GM18502 (cell line): ENCODE data around the gene CTSG.
"Not testable (repeated sequence)": the region's sequence is repeated elsewhere in the genome, so short reads cannot be mapped to it uniquely, and the experiment has no call there.

ENCODE experiments used
- ATAC-seq: cut with Tn5 transposase; IDR thresholded peaks from one replicate; pipeline ENCODE4 v1.9.1; 2021; ENCODE audit warnings: mild to moderate bottlenecking; ENCODE audit not compliant: unreplicated experiment, poor library complexity

CTSG gene

DNA sequence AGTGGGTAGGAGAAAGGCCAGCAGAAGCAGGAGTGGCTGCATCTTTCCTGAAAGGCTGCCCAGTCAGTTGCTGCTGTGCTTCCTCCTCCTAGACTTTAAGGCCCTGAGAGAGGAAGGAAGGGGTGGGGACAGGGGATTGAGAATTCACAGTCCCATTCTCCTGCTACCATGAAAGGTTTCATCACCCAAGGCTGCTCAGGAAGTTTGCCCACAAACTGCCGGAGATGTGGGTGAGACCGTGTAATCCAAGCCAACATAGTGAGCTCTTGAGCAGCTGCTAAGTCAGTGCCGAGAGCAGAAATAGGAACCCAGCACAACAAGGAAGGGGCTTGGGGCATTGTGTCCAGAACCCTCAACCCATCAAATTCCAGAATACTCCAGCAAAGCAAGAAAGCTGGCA, at the start of gene CTSG:
Gene CTSG, minus strand, starts transcription at position 69 of the 400 bp plus-strand sequence. Its CDS starts 27 bp downstream, at position 42.
- no peak for ATAC-seq

GRCh38 chr14:24613747-24614146, 37.7 kb upstream of the CTSG start:
- no peak for ATAC-seq

DNA sequence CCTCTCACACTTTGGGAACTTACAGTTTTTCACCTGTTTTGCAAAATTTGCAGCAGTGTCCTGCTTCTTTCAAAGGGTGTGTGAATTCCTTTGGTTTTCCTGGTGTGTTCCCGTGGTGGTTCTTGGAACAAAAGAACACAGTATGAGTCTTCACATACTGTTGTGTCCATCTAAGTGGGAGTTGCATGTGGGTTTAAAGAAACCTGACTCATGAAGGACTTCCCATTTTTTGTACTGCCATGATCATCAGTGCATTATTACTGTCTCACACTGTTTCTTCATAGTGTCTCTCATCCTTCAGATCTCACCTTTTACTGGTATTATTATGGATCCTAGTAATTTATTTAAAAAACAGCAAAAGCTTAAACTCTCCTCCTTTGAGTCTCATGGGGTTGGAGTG, 37.2 kb upstream of the CTSG start:
- no peak for ATAC-seq

DNA sequence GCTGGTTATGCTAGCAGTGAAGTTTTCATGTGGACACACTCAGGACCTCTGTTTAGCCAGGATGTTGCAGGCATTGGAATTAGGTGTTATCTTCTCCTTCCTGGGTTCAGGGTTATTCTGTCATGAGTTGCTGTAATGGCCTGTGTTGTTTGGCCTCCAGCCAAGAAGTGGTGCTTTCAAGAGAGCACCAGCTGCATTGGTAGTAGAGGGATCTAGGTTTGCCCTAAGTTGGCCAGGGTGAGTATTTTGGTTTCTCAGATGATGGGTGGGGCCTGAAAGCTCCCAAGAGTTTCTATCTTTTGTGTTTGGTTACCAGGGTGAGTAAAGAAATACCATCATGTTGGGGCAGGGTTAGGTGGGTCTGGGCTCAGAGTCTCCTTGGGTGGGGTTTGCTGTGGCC, 36.1 kb upstream of the CTSG start:
- no peak for ATAC-seq

GRCh38 chr14:24609655-24610344, 33.8 kb upstream of the CTSG start, which contains the start of gene GZMH:
Gene GZMH, minus strand, starts transcription at chr14:24609685. Its CDS starts 72 bp downstream, at chr14:24609613.
- ATAC-seq, result peak; percentile 54

GRCh38 chr14:24607635-24608514, 31.8 kb upstream of the CTSG start:
- no peak for ATAC-seq

DNA sequence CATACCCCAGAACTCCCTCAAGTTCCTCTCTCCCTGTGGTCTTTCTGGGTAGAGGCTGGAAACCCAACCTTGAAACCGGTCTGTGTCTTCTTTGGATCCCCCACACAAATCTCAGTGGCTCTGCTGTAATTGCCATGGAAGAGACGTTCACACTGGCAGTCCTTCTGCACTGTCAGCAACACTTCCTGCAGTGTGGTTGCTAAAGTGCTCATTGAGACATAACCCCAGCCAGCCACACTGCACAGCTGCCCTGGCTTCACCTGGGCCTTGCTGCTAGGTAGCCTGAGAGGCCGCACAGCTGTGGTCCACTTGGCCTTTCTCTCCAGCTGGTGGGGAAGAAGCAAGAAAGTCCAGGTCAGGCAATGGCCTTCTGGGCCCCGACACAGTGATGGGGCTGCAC, 31.0 kb upstream of the CTSG start:
- ATAC-seq, result no peak

DNA sequence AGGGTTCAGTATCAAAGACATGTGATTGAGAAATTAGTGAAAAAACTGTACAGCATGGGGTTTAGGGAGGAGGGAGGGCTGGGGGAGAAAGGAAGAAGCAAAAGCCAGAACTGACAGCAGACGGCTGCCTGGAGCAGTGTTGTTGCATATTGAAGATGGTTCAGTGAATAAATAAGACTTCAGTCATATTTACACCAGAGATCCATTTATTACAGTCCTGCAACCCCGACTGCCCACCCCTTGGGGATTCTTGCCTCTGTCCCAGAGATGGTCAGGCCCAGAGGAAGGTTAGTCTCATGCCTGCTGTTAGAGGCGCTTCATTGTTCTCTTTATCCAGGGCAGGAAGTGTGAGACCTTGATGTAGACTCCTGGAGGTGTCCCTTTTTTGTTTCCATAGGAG, 30.2 kb upstream of the CTSG start:
- ATAC-seq, result no peak

GRCh38 chr14:24605435-24606190, 29.6 kb upstream of the CTSG start:
- peak; percentile 87 for ATAC-seq

DNA sequence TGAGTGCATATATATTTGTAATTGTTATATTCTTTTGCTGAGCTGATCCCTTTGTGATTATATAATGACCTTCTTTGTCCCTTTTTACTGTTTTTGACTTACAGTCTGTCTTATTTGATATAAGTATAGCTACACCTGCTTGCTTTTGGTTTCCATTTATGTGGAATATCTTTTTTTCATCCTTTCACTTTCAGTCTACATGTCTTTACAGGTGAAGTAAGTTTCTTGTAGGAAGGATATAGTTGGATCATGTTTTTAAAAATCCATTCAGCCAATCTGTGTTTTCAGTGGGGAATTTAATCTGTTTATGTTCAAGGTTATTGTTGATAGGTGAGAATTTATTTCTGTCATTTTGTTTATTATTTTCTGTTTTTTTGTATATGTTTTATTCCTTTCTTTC, 21.4 kb upstream of the CTSG start:
- no peak for ATAC-seq

DNA sequence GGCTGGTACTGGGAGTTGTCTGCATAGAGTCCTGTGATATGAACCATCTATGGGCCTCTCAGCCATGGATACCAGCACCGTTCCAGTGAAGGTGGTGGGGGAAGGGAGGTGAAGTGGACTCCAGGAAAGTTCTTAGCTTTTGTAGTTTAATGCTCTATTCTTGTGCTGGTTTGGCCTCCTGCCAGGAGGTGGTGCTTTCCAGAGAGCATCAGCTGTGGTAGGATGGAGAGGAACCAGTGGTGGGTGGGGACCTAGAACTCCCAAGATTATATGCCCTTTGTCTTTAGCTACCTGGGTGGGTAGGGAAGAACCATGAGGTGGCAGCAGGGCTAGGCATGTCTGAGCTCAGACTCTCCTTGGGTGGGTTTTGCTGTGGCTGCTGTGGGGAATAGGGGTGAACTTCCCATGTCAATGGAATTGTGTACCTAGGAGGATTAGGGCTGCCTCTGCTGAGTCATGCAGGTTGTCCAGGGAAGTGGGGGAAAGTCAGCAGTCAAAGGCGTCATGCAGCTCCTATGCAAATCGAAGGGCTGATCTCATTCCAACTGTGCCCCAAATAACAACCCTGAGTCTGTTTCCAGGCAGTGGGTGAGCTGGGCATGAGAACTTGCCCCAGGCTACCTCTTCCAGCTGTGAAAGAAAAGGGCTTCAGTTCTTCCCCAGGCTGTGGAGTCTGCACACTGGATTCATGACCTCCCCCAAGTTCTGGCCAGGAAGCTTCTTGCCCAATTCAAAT, 19.2 kb upstream of the CTSG start:
- ATAC-seq, result no peak

DNA sequence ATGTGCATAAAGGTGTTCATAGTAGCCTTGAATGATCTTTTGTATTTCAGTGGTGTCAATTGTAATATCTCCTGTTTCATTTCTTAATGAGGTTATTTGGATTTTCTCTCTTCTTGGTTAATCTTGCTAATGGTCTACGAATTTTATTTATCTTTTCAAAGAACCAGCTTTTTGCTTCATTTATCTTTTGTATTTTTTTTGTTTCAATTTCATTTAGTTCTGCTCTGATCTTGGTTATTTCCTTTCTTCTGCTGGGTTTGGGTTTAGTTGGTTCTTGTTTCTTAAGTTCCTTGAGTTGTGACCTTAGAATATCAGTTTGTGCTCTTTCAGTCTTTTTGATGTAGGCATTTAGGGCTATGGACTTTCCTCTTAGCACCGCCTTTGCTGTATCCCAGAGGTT, 15.0 kb upstream of the CTSG start:
- not testable (repeated sequence) for ATAC-seq

DNA sequence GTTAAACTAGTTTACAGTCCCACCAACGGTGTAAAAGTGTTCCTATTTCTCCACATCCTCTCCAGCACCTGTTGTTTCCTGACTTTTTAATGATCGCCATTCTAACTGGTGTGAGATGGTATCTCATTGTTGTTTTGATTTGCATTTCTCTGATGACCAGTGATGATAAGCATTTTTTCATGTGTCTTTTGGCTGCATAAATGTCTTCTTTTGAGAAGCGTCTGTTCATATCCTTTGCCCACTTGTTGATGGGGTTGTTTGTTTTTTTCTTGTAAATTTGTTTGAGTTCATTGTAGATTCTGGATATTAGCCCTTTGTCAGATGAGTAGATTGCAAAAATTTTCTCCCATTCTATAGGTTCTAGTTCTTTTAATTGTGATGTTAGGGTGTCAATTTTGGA, 8.4 kb upstream of the CTSG start:
- not testable (repeated sequence) for ATAC-seq

- no peak for ATAC-seq
These were observed 2.5 kb upstream of the CTSG start for GRCh38 chr14:24578558-24578957.

- no peak for ATAC-seq
These were observed 721 bp upstream of the CTSG start for GRCh38 chr14:24576771-24577170.

DNA sequence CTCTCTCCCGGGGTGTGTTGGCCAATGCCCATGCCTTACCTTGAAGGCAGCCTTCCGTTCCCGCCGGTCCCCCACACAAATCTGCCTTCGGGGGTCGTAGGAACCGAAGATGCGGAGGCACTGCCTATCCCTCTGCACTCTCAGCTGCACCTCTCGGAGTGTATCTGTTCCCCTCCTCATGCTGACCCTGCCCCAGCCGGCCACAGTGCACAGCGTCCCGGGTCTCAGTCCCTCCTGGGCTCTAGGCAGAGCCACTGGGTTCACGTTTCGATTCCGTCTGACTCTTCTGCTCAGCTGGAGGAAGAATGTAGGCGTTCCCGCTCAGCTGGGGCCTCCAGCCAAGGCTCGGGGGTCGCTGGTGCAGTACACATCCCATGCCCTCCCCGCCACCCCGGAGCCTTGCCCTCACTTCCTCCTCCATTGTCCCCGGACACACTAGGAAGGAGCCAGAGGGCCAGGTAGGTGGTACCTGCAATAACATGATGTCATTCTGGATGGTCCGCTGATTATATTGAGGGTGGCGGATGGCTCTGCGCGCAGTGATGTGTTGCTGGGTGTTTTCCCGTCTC, 1.8 kb downstream of the CTSG start:
- ATAC-seq, result no peak

- no peak for ATAC-seq
These were observed 9.7 kb downstream of the CTSG start for GRCh38 chr14:24566318-24566717.

DNA sequence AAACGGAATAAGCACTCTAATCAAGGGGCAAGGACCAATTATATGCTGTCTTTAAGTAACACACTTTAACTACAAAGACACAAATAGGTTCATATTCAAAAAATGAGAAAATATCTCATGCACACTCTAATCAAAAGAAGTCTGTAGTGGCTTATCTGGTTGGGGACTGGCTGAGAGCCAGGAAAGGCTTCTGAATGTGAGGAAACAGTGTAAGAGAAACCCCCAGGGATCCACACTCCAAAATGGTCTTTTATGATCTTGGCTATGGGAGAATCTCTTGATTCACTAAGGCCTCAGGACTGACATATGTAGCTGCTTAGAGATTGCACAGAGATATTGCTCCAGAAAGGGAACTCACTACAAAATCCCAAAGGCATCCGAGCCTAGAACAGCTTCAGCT, 10.3 kb downstream of the CTSG start:
- no peak for ATAC-seq

- ATAC-seq, result no peak
These were observed 12.5 kb downstream of the CTSG start for GRCh38 chr14:24563505-24563904.

GRCh38 chr14:24556756-24557155, 19.3 kb downstream of the CTSG start:
- ATAC-seq, result no peak
